ENCODE data around the gene CHP1. TPM values are rescaled to one million over a fixed set of nuclear protein-coding genes. Genes with fewer than 3 reads are reported as not detected.
"Not testable (repeated sequence)": the region's sequence is repeated elsewhere in the genome, so short reads cannot be mapped to it uniquely, and the experiment has no call there.

The CHP1 gene
- total RNA-seq, 1 experiment from 2014 or later, result 71.2 TPM

DNA sequence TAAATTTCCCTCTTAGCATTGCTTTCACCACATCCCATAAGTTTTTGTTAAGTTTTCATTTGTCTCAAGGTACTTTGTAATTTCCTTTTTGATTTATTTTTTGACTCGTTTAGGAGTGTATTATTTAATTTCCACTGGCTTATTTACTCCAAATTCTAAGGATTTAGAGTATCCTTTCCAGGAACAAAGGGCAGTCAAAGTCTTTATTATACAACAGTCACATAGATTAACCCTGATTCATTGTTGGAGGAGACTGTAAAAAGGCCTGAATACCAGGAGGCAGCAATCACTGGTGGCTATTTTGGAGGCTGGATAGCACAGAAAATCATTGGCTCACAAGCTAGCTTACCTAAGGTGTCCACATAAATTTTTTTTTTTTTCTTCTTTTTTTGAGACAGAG, 61.5 kb downstream of the CHP1 start:
- ChIA-PET CTCF (no interaction called here), POLR2A (ENCODE audit: low non-redundant PET) (no interaction called here)
- H3K9me3 ChIP-seq (ENCODE audit: low read depth, low read length, poor library complexity, severe bottlenecking), result no peaks in the 10 kb centered on the region
- no peak overlapping the region for H3K27ac ChIP-seq (ENCODE audit: low read depth, low read length, poor library complexity, severe bottlenecking)
- no TSS peak for BruUV-seq (replicated peaks)
- peaks cover 58% of the 10 kb centered on the region for H3K36me3 ChIP-seq (ENCODE audit: insufficient read depth, low read length, poor library complexity, severe bottlenecking)
- H3K27me3 ChIP-seq (replicated peaks; ENCODE audit: insufficient read depth, low read depth, low read length, poor library complexity), result no peaks in the 10 kb centered on the region
- DNase-seq (ENCODE audit: low spot score), result no peak
- no peaks in the 10 kb centered on the region for H3K4me1 ChIP-seq (ENCODE audit: insufficient read depth, low read length, poor library complexity, severe bottlenecking)
- intact Hi-C loops (cut with micrococcal nuclease; ENCODE audit: unreplicated experiment), result no loop called here
- no peak overlapping the region for H3K4me3 ChIP-seq (ENCODE audit: low read depth, low read length, poor library complexity, severe bottlenecking)
- no peak for TF ChIP-seq EZH2 (IDR thresholded peaks at IDR 0.05; ENCODE audit: borderline replicate concordance, low read depth, low read length, poor library complexity, severe bottlenecking)
- TF ChIP-seq, protein P1, sequence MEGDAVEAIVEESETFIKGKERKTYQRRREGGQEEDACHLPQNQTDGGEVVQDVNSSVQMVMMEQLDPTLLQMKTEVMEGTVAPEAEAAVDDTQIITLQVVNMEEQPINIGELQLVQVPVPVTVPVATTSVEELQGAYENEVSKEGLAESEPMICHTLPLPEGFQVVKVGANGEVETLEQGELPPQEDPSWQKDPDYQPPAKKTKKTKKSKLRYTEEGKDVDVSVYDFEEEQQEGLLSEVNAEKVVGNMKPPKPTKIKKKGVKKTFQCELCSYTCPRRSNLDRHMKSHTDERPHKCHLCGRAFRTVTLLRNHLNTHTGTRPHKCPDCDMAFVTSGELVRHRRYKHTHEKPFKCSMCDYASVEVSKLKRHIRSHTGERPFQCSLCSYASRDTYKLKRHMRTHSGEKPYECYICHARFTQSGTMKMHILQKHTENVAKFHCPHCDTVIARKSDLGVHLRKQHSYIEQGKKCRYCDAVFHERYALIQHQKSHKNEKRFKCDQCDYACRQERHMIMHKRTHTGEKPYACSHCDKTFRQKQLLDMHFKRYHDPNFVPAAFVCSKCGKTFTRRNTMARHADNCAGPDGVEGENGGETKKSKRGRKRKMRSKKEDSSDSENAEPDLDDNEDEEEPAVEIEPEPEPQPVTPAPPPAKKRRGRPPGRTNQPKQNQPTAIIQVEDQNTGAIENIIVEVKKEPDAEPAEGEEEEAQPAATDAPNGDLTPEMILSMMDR (conservative IDR thresholded peaks at IDR 0.05; ENCODE audit: low read depth, low read length), result no peak

DNA sequence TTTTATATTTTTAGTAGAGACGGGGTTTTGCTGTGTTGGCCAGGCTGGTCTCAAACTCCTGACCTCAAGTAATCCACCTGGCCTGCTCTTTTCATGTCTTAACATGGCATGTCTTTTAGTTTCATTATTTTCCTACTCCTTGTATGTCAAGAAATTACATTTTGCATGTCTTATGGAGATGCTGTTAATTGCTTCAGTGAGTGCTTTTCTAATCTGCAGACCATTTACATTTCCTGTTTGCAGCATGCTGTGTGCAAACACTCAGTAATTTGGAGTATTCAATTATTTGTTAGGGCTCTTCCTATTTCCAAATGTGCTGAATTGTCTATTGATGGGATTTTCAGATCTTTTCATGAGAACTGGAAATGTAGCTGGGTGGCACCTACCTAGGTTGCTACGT, 70.1 kb downstream of the CHP1 start:
- H3K4me3 ChIP-seq (ENCODE audit: low read depth, low read length, poor library complexity, severe bottlenecking); DNase-seq (ENCODE audit: low spot score); POLR2A ChIA-PET (ENCODE audit: low non-redundant PET); H3K4me1 ChIP-seq (ENCODE audit: insufficient read depth, low read length, poor library complexity, severe bottlenecking); H3K27me3 ChIP-seq (replicated peaks; ENCODE audit: insufficient read depth, low read depth, low read length, poor library complexity); BruUV-seq (replicated peaks); CTCF ChIA-PET; H3K9me3 ChIP-seq (ENCODE audit: low read depth, low read length, poor library complexity, severe bottlenecking); intact Hi-C loops (cut with micrococcal nuclease; ENCODE audit: unreplicated experiment): not testable (repeated sequence)
- peaks cover 40% of the 10 kb centered on the region for H3K36me3 ChIP-seq (ENCODE audit: insufficient read depth, low read length, poor library complexity, severe bottlenecking)
- H3K27ac ChIP-seq (ENCODE audit: low read depth, low read length, poor library complexity, severe bottlenecking), result peak overlapping the region; percentile 55

DNA sequence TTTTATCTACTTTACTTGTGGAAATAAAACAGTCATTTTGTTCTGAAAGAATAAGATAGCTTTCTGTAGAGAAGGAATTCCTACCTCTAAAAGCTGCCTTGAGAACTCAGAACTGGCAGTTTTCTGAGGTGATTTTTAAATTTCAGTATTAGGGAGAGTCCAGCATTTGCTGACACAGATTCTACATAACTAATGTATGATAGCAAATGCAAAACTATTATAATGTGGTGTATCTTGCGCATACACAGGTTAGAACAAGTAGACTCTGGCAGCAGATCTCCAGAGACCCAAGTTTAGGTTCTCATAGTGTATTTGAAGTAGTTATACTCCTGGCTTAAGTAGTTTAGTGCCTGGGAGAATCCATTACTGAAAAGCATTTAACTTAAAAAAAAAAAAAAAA, 70.5 kb downstream of the CHP1 start:
- TF ChIP-seq, protein P1 (conservative IDR thresholded peaks at IDR 0.05; ENCODE audit: low read depth, low read length), result no peak
- no peak for TF ChIP-seq EZH2 (IDR thresholded peaks at IDR 0.05; ENCODE audit: borderline replicate concordance, low read depth, low read length, poor library complexity, severe bottlenecking)
- Histone ChIP-seq H3K9me3 (ENCODE audit: low read depth, low read length, poor library complexity, severe bottlenecking) (no peaks in the 10 kb centered on the region), H3K4me1 (ENCODE audit: insufficient read depth, low read length, poor library complexity, severe bottlenecking) (no peaks in the 10 kb centered on the region), H3K27me3 (replicated peaks; ENCODE audit: insufficient read depth, low read depth, low read length, poor library complexity) (no peaks in the 10 kb centered on the region), H3K36me3 (ENCODE audit: insufficient read depth, low read length, poor library complexity, severe bottlenecking) (peaks cover 41% of the 10 kb centered on the region), H3K27ac (ENCODE audit: low read depth, low read length, poor library complexity, severe bottlenecking) (peak overlapping the region; percentile 55), H3K4me3 (ENCODE audit: low read depth, low read length, poor library complexity, severe bottlenecking) (no peak overlapping the region)
- CTCF ChIA-PET, result no interaction called here
- no TSS peak for BruUV-seq (replicated peaks)
- DNase-seq (ENCODE audit: low spot score), result no peak
- POLR2A ChIA-PET (ENCODE audit: low non-redundant PET), result no interaction called here
- intact Hi-C loops (cut with micrococcal nuclease; ENCODE audit: unreplicated experiment), result no loop called here

DNA sequence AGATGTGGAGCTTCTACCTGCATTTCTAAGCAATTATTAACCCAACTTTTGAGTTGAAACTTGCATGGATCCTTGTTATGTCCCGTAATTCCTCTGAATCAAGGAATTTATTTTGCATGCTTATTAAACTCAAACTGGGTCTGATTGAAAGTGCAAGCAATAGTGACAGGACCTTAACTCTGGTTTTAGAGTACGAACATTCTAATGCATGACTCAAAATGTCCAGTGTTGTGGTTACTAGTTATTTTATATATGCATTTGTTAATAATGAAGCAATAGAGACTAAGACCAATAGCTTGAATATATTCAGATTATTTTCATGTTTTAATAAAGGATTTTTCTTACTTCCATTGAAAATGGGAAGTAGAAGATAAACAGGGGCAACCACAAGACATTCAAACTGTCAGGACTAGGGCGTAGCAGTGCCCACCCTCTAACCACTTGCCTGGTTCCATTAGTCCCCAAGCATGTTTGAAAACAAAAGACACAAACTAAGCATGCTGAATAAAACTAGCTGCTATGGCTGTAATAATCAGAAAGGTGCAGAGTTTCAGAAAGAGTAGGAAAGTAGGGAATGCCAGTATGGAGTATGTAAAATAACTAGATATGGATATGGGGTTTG, 73.2 kb downstream of the CHP1 start:
- TSS peak; percentile 2 for BruUV-seq (replicated peaks)
- ChIA-PET CTCF (no interaction called here), POLR2A (ENCODE audit: low non-redundant PET) (no interaction called here)
- H3K27ac ChIP-seq (ENCODE audit: low read depth, low read length, poor library complexity, severe bottlenecking), result no peak overlapping the region
- peaks cover 24% of the 10 kb centered on the region for H3K36me3 ChIP-seq (ENCODE audit: insufficient read depth, low read length, poor library complexity, severe bottlenecking)
- no peaks in the 10 kb centered on the region for H3K27me3 ChIP-seq (replicated peaks; ENCODE audit: insufficient read depth, low read depth, low read length, poor library complexity)
- no peak for DNase-seq (ENCODE audit: low spot score)
- intact Hi-C loops (cut with micrococcal nuclease; ENCODE audit: unreplicated experiment), result no loop called here
- H3K4me3 ChIP-seq (ENCODE audit: low read depth, low read length, poor library complexity, severe bottlenecking), result no peak overlapping the region
- no peaks in the 10 kb centered on the region for H3K9me3 ChIP-seq (ENCODE audit: low read depth, low read length, poor library complexity, severe bottlenecking)
- TF ChIP-seq, protein P1 (conservative IDR thresholded peaks at IDR 0.05; ENCODE audit: low read depth, low read length), result no peak
- no peak for TF ChIP-seq EZH2 (IDR thresholded peaks at IDR 0.05; ENCODE audit: borderline replicate concordance, low read depth, low read length, poor library complexity, severe bottlenecking)
- H3K4me1 ChIP-seq (ENCODE audit: insufficient read depth, low read length, poor library complexity, severe bottlenecking), result no peaks in the 10 kb centered on the region

Data from A673 (cell line).